Endothelial cell (in vitro differentiated cells): ENCODE data around the gene FBRSL1. TPM values are rescaled to one million over a fixed set of nuclear protein-coding genes. Genes with fewer than 3 reads are reported as not detected.

Experiments used
- DNase-seq: peaks from one replicate; pipeline ENCODE4 v3.0.0; 2021; ENCODE audit warnings: low spot score
- H3K27ac Mint-ChIP-seq: one replicate; pipeline ENCODE4 v1.8.0; 2021; ENCODE audit warnings: mixed read lengths, inconsistent platforms; ENCODE audit not compliant: unreplicated experiment
- H3K27me3 Mint-ChIP-seq: one replicate; pipeline ENCODE4 v1.8.0; 2021; ENCODE audit warnings: mild to moderate bottlenecking, moderate library complexity, mixed read lengths, inconsistent platforms; ENCODE audit not compliant: unreplicated experiment
- H3K36me3 Mint-ChIP-seq: one replicate; pipeline ENCODE4 v1.8.0; 2021; ENCODE audit warnings: mild to moderate bottlenecking, low read depth, mixed read lengths, inconsistent platforms; ENCODE audit not compliant: unreplicated experiment
- H3K4me1 Mint-ChIP-seq: one replicate; pipeline ENCODE4 v1.8.0; 2021; ENCODE audit warnings: mild to moderate bottlenecking, mixed read lengths, inconsistent platforms; ENCODE audit not compliant: unreplicated experiment
- H3K4me3 Mint-ChIP-seq: one replicate; pipeline ENCODE4 v1.8.0; 2021; ENCODE audit warnings: mild to moderate bottlenecking, mixed read lengths, inconsistent platforms; ENCODE audit not compliant: unreplicated experiment
- H3K9me3 Mint-ChIP-seq: one replicate; pipeline ENCODE4 v1.8.0; 2021; ENCODE audit warnings: mixed read lengths, inconsistent platforms; ENCODE audit not compliant: unreplicated experiment
- CTCF ChIP-seq: fragments of 200-600 bp; sonication (generic); IDR thresholded peaks from one replicate; pipeline ENCODE4 v1.5.0; 2021; ENCODE audit warnings: antibody characterized with exemption; ENCODE audit not compliant: unreplicated experiment
- total RNA-seq: library from RNA; stranded (reverse); fragmentation: NEBNext Ultra II Directional; extraction: Animal tissue kit (Norgen Biotek cat#: 25700); gene quantifications from one replicate; pipeline ENCODE4 v1.2.1, GENCODE V29; 2021; ENCODE audit not compliant: unreplicated experiment

The FBRSL1 gene
- total RNA-seq, 1 donor from 2014 or later = 38.4 TPM

- H3K36me3 Mint-ChIP-seq = peaks cover 16% of the 10 kb centered on the region
- H3K27ac Mint-ChIP-seq = no peak overlapping the region
- no peaks in the 10 kb centered on the region for H3K4me1 Mint-ChIP-seq
- H3K4me3 Mint-ChIP-seq = no peak overlapping the region
- no peak for DNase-seq
- no peak for TF ChIP-seq CTCF
- H3K9me3 Mint-ChIP-seq = peaks cover 12% of the 10 kb centered on the region
- peaks cover 28% of the 10 kb centered on the region for H3K27me3 Mint-ChIP-seq
Measured at GRCh38 chr12:132517013-132517739, 27.2 kb downstream of the FBRSL1 start.

DNA sequence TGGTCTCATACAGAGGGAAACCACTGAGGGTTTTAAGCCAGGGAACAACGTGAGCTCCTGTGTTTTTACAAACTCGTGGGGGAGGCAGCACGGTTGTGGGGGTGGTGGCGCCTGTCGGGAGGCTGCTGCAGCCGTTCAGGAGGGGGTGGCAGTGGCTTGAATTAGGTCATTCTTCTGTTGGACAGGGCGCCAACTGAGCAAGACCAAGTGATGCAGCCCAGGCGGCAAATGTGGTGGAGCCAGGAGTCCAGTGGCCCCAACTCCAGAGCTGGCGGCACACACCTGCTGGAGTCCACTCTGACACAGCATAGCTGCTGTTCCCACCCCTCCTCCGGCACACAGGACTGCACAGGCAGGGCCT is 27.8 kb downstream of the FBRSL1 start:
- DNase-seq = no peak
- Mint-ChIP-seq H3K27ac (no peak overlapping the region), H3K27me3 (peaks cover 28% of the 10 kb centered on the region), H3K9me3 (peaks cover 12% of the 10 kb centered on the region), H3K4me3 (no peak overlapping the region), H3K4me1 (no peaks in the 10 kb centered on the region), H3K36me3 (peaks cover 16% of the 10 kb centered on the region)
- TF ChIP-seq CTCF = no peak

GRCh38 chr12:132518354-132518992 is 28.5 kb downstream of the FBRSL1 start:
- Mint-ChIP-seq H3K4me3 (peak overlapping the region; percentile 81), H3K9me3 (peaks cover 12% of the 10 kb centered on the region), H3K36me3 (peaks cover 16% of the 10 kb centered on the region), H3K27me3 (peaks cover 22% of the 10 kb centered on the region), H3K4me1 (no peaks in the 10 kb centered on the region), H3K27ac (peak overlapping the region; percentile 26)
- no peak for TF ChIP-seq CTCF
- no peak for DNase-seq

GRCh38 chr12:132520421-132521199 is 30.7 kb downstream of the FBRSL1 start:
- no peak for TF ChIP-seq CTCF
- no peaks in the 10 kb centered on the region for H3K4me1 Mint-ChIP-seq
- peaks cover 12% of the 10 kb centered on the region for H3K9me3 Mint-ChIP-seq
- peaks cover 16% of the 10 kb centered on the region for H3K36me3 Mint-ChIP-seq
- no peak overlapping the region for H3K27ac Mint-ChIP-seq
- peaks cover 19% of the 10 kb centered on the region for H3K27me3 Mint-ChIP-seq
- no peak for DNase-seq
- no peak overlapping the region for H3K4me3 Mint-ChIP-seq
